ENCODE results near the gene CD226. TPM values are rescaled to one million over a fixed set of nuclear protein-coding genes. Genes with fewer than 3 reads are reported as not detected.

The CD226 gene
- total RNA-seq, 4 donors from 2014 or later = 0.49 to 2.4 (median 1.1) TPM

DNA sequence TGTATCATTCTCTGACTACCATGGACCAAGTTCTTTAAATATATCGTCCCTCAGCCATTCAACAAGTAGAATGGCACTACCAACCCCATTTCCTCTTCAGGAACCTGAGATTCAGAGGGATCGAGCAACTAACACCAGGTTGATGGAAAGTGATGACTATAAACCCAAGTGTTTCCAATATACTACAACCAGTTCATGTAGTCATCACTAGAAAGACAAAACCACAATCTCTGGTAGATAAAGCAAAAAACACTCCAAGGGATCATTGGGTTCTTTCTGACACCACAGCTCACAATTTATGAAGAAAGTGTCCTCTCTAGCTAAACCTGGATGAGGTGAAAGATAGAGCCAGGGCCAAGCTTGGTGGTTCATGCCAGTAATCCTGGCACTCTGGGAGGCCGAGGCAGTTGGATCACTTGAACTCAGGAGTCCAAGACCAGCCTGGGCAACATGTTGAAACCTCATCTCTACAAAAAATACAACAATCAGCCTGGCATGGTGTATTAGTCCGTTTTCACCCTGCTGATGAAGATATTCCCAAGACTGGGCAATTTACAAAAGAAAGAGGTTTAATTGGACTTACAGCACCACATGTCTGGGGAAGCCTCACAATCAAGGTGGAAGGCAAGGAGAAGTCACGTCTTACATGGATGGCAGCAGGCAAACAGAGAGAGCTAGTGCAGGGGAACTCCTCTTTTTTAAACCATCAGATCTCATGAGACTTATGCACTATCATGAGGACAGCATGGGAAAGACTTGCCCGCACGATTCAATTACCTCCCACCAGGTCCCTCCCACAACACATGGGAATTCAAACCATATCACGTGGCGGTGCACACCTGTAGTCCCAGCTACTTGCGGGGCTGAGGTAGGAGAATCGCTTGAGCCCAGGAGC is 2.2 kb downstream of the CD226 start:
- TF ChIP-seq, protein P1, sequence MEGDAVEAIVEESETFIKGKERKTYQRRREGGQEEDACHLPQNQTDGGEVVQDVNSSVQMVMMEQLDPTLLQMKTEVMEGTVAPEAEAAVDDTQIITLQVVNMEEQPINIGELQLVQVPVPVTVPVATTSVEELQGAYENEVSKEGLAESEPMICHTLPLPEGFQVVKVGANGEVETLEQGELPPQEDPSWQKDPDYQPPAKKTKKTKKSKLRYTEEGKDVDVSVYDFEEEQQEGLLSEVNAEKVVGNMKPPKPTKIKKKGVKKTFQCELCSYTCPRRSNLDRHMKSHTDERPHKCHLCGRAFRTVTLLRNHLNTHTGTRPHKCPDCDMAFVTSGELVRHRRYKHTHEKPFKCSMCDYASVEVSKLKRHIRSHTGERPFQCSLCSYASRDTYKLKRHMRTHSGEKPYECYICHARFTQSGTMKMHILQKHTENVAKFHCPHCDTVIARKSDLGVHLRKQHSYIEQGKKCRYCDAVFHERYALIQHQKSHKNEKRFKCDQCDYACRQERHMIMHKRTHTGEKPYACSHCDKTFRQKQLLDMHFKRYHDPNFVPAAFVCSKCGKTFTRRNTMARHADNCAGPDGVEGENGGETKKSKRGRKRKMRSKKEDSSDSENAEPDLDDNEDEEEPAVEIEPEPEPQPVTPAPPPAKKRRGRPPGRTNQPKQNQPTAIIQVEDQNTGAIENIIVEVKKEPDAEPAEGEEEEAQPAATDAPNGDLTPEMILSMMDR (IDR thresholded peaks at IDR 0.05; ENCODE audit: low read depth) = no peak

DNA sequence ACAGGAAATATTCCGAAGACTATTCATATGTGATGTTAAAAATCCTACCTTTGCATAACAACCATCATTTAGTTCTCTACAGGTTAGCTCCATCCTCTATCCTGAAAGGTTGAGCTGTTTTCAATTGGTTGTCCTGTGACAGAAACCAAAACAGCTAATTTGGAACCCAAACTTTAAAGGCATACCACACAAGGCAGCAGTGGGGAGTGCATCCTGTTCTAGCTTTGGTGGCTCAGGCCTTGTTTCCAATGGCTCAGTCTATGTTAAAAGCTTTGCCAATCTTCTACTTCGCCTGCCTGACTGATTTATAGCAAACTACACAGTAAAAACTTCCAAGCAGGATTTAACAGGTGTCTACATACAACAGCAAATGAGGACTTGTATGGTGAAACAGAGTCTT is 3.2 kb downstream of the CD226 start:
- TF ChIP-seq, protein P1 (IDR thresholded peaks at IDR 0.05; ENCODE audit: low read depth) = no peak

DNA sequence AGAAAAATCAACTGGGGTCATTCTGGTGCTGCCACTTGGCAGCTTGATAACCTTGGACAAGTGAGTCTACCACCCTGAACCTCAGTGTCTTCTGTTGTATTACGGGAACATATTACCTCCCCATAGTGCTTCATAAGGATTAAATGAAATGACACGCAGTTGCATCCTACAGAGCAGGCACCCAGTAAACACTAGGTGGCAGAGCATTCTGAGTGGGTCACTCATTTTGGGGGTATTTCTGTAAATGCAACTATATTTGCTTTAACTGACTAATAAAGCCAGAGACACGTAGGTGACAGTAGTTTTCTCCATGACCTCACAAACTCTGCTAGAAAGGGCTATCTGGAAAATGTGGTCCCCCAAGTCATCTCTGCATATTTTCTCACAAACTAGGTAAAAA is 4.7 kb downstream of the CD226 start:
- TF ChIP-seq, protein P1 (IDR thresholded peaks at IDR 0.05; ENCODE audit: low read depth) = no peak

DNA sequence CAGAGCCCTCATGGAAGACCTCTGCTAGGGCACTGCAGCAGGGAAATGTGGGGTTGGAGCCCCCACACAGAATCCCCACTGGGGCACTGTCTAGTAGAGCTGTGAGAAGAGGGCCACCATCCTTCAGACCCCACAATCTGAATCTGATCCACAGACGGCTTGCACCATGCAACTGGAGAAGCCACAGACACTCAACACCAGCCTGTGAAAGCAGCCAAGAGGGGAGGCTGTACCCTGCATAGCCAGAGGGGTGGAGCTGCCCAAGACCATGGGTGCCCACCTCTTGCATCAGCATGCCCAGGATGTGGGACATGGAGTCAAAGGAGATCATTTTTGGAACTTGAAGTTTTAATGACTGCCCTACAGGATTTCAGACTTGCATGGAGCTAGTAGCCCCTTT is 6.5 kb downstream of the CD226 start:
- TF ChIP-seq, protein P1 (IDR thresholded peaks at IDR 0.05; ENCODE audit: low read depth) = no peak

DNA sequence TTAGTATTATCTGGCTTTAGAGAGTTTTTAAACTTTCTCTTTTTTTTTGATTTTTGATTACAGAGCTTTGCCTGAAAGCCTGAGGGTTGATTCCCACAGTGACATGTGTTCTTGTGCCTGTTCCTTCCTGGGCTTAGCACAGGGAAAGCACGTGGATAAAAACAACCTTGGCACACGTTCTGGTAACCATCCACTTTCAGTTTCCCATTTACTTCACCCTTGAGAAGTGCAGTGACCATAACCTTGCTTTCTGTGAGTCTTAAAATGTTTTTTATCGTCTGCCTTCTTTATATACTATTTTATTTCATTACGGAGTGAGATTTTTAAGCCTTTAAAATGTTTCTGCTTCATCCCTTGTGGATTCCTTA is 11.5 kb downstream of the CD226 start:
- TF ChIP-seq, protein P1 (IDR thresholded peaks at IDR 0.05; ENCODE audit: low read depth) = no peak

DNA sequence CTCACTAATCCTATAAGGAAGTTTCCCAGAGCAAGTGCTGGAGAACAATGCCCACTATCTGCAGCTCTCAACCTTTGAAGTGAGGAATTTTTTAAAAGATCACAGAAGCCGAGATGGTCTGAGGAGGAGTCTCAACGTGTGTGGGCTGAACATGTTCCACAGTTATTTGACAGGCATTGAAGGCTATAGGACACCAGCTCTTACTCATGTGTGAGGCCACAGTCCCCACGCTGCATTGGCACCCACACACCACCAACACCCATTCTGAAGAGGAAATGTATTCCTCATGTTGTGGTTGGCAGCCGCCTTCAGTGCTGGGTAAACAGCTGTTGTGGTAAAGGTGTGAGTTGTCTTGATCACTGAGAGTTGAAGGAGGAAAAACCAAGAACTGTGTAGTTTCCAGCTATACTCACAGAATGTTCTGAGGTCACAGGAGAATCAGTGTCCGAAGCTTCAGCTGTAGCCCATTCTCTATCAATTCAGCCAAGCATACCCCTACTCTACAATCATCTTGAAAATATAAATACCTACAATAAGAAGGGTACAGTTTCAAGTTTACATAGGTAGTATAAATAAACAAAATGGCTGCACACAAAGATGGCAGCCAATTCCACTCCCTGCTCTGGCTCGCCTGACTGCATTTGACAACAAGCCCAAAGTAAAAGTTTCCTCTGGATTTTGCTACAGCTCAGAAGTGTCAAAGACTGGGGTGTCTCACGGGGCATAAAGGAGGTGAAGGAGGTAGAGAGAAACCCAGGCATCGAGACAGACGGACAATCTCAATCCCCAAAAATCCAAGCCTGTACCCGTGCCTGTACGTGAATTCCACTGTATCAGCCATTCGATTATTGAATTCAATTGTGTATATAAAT is 12.1 kb downstream of the CD226 start:
- TF ChIP-seq, protein P1 (IDR thresholded peaks at IDR 0.05; ENCODE audit: low read depth) = no peak
